ENCODE measurements around the gene PARN.
A peak's percentile ranks its signal among the peaks of the same experiment; 100 is the strongest.

Gene PARN

GRCh38 chr16:14629612-14629918 lies 495 bp downstream of the PARN start:
- Histone ChIP-seq H3K36me3 (ENCODE audit: control insufficient read depth, low read length) (peaks cover 67% of the 10 kb centered on the region), H3F3A (ENCODE audit: control insufficient read depth, insufficient read depth) (peaks cover 6% of the 10 kb centered on the region; the same call in 1 of the 2 replicates), H3K27me3 (ENCODE audit: control insufficient read depth, low read length) (no peaks in the 10 kb centered on the region), H3K9me2 (replicated peaks; ENCODE audit: control insufficient read depth, low read length) (no peaks in the 10 kb centered on the region), H3K4me2 (ENCODE audit: low read length) (peak overlapping the region; percentile 69), H3K79me2 (ENCODE audit: control insufficient read depth, low read length) (peaks cover 83% of the 10 kb centered on the region), H4K20me1 (ENCODE audit: control insufficient read depth, insufficient read depth, low read depth, low read length) (peaks cover 5% of the 10 kb centered on the region), H3K4me3 (ENCODE audit: low read length) (peak overlapping the region; percentile 73), H3K4me1 (ENCODE audit: control insufficient read depth, low read length) (peaks cover 47% of the 10 kb centered on the region), H3K27ac (ENCODE audit: low read depth, low read length) (peak overlapping the region; percentile 68), H3K9me3 (ENCODE audit: control insufficient read depth, insufficient read depth, low read length) (no peaks in the 10 kb centered on the region)
- TF ChIP-seq CTCF (IDR thresholded peaks at IDR 0.05; ENCODE audit: low read depth, low read length, poor library complexity, severe bottlenecking) (no peak), EZH2phosphoT487 (IDR thresholded peaks at IDR 0.05; ENCODE audit: borderline replicate concordance, low read length) (no peak)

DNA sequence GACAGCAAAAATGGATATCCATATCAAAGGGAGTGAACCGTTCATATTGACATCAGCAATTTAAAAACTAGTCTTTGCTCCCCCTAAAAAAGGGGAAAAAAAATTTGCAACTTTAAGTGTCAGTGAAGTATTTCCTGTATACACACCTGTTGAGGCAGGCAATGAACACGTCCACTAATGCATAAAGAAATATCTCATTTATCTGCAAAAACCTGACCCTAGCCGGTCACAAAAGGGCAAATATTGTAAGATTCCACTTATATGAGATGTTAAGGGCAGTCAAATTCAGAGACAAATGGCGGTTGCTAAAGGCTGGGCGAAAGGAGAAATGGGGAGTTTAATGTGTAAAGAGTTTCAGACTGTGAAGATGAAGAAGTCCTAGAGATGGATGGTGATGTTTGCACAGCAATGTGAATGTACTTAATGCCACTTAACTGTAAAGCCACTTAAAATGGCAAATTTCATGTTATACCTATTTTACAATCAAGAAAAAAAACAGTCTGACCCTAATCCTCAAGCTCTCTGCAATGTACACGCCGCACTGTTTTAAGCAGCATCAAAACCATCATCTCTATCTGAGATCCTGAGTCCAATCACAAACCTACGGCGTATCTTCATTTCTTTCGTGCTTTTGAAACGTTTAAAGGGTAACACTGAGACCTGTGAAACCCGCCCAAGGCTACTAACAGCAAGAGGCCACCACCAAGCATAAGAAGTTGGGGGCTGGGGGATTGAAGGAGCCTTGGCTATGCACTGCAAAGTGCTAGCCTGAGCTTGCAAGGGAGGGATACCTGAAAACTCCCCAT lies 1.1 kb downstream of the PARN start:
- TF ChIP-seq CTCF (IDR thresholded peaks at IDR 0.05; ENCODE audit: low read depth, low read length, poor library complexity, severe bottlenecking) (no peak), EZH2phosphoT487 (IDR thresholded peaks at IDR 0.05; ENCODE audit: borderline replicate concordance, low read length) (no peak)

GRCh38 chr16:14627078-14627477 lies 3.0 kb downstream of the PARN start:
- Histone ChIP-seq H3K4me3 (ENCODE audit: low read length) (no peak overlapping the region), H3K4me2 (ENCODE audit: low read length) (0 out of 2 replicates have a peak overlapping the region, but pooled peaks have one; percentile 17), H4K20me1 (ENCODE audit: control insufficient read depth, insufficient read depth, low read depth, low read length) (no peaks in the 10 kb centered on the region), H3K9me3 (ENCODE audit: control insufficient read depth, insufficient read depth, low read length) (no peaks in the 10 kb centered on the region), H3K4me1 (ENCODE audit: control insufficient read depth, low read length) (peaks cover 47% of the 10 kb centered on the region), H3K27me3 (ENCODE audit: control insufficient read depth, low read length) (no peaks in the 10 kb centered on the region), H3K27ac (ENCODE audit: low read depth, low read length) (no peak overlapping the region), H3K9me2 (replicated peaks; ENCODE audit: control insufficient read depth, low read length) (no peaks in the 10 kb centered on the region), H3K79me2 (ENCODE audit: control insufficient read depth, low read length) (peaks cover 79% of the 10 kb centered on the region), H3F3A (ENCODE audit: control insufficient read depth, insufficient read depth) (peaks cover 4% of the 10 kb centered on the region; the same call in 1 of the 2 replicates), H3K36me3 (ENCODE audit: control insufficient read depth, low read length) (peaks cover 78% of the 10 kb centered on the region)
- TF ChIP-seq CTCF (IDR thresholded peaks at IDR 0.05; ENCODE audit: low read depth, low read length, poor library complexity, severe bottlenecking) (no peak), EZH2phosphoT487 (IDR thresholded peaks at IDR 0.05; ENCODE audit: borderline replicate concordance, low read length) (no peak)

More for the DNA sequence above, 1.1 kb downstream of the PARN start:
- Histone ChIP-seq H3K27me3 (ENCODE audit: control insufficient read depth, low read length) (no peaks in the 10 kb centered on the region), H3K9me2 (replicated peaks; ENCODE audit: control insufficient read depth, low read length) (no peaks in the 10 kb centered on the region), H3K27ac (ENCODE audit: low read depth, low read length) (peak overlapping the region; percentile 68), H4K20me1 (ENCODE audit: control insufficient read depth, insufficient read depth, low read depth, low read length) (no peaks in the 10 kb centered on the region), H3K4me3 (ENCODE audit: low read length) (peak overlapping the region; percentile 73), H3F3A (ENCODE audit: control insufficient read depth, insufficient read depth) (peaks cover 6% of the 10 kb centered on the region; the same call in 1 of the 2 replicates), H3K9me3 (ENCODE audit: control insufficient read depth, insufficient read depth, low read length) (no peaks in the 10 kb centered on the region), H3K4me1 (ENCODE audit: control insufficient read depth, low read length) (peaks cover 46% of the 10 kb centered on the region), H3K79me2 (ENCODE audit: control insufficient read depth, low read length) (peaks cover 83% of the 10 kb centered on the region), H3K4me2 (ENCODE audit: low read length) (peak overlapping the region; percentile 69), H3K36me3 (ENCODE audit: control insufficient read depth, low read length) (peaks cover 68% of the 10 kb centered on the region)

All from DOHH2 (cell line).